HG03469 (cell line): ENCODE measurements around the gene MMP14.
A peak's percentile ranks its signal among the peaks of the same experiment; 100 is the strongest.

Experiments
- ATAC-seq: cut with Tn5 transposase; IDR thresholded peaks from one replicate; pipeline ENCODE4 v1.9.1; 2021; ENCODE audit warnings: mild to moderate bottlenecking, moderate library complexity, moderate number of reproducible peaks; ENCODE audit not compliant: unreplicated experiment

MMP14 gene

DNA sequence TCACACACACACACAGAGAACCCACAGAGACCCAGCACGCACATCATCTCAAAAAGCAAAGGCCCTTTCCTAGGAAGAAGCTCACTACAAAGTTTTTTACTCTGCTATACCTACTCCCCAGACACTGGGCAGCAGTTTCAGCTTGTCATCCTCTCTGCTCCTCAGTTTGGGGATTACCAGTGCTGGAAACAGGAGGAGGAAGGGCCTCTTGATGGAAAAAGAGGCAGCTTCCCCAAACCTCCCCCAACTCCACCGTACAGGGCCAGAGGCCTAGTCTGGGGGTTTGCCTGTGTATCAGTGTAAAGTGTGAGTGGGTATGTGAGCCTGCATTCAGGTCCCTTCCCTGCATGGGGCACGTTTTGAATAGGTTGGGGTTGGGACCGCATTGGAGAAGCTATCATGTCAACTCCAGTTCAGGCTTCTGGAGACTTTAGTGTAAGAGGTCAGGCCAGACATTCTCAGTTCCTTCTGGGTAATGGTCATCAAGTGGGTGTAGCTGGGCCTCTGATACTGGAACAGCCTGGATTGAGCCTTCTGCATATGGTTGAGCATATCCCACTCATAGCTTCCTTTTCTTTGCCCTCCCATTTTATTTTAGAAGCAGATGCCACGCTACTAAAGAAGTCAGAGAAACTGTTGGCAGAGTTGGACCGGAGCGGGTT lies 47.8 kb downstream of the MMP14 start:
- no peak for ATAC-seq

DNA sequence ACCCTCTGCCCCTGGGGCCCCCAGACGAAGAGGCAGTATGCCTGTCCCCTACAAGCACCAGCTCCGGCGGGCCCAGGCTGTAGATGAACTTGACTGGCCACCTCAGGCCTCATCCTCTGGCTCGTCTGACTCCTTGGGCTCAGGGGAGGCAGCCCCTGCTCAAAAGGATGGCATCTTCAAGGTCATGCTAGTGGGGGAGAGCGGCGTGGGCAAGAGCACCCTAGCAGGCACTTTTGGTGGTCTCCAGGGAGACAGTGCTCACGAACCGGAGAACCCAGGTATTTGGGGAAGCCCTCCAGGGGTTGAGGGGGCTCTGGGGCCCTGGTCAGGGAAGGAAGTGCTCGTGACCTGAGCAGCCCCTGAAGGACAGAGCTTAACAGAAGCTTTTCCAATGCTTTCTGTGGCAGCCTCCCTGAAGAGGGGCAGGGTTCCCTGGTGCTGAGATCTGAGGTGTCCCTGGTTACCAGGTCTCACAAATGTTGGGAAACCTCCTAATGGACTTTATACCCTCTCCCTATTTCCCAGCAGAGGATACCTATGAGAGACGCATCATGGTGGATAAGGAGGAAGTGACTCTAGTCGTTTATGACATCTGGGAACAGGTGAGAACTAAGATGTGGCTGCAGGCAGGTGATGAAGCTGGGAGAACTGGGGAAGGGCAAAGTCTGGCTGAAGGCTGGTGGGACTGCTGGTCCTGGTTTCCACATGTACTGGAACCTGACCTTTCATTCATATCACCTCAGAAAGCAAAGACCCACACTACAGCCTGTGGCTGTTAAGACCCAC lies 48.5 kb downstream of the MMP14 start:
- no peak for ATAC-seq

DNA sequence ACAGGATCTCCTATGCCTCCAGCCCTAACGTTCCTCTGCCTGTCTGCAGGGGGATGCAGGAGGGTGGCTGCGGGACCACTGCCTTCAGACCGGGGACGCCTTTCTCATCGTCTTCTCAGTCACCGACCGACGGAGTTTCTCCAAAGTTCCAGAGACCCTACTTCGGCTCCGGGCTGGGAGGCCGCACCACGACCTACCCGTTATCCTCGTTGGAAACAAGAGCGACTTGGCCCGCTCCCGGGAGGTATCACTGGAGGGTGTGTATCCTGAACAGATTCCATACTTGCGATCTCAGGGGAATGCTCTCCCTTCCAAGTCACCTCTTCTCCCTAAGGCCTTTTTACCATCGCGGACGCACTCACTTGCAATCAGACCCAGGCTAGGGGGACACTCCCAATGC lies 49.6 kb downstream of the MMP14 start:
- ATAC-seq, result no peak

DNA sequence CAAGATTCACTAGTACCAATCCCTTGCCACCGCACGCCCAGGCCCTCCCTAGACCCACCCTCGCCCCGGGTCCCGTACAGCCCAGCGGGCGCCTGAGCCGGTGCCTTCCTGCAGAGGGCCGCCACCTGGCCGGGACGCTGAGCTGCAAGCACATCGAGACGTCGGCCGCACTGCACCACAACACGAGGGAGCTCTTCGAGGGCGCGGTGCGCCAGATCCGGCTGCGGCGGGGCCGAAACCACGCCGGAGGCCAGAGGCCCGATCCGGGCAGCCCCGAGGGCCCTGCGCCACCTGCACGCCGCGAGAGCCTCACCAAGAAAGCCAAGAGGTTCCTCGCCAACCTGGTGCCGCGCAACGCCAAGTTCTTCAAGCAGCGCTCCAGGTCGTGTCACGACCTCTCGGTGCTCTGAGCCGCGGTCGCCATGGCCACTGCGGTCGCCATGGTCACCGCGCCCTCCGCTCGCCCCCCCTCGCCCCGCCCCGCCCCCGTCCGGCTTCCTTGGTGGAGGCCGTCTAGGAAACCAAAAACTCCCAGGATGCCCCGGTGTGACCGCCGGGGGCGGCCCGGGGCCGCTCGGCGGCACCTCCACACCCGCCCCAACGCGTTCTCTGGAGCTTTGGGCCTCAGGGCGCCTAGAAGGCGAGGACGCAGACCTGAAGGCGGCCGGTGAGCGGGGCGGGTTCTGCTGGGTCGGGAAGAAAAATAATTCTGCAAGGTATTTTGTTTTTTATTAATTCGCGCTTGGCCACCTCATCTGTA lies 50.3 kb downstream of the MMP14 start:
- ATAC-seq, result no peak

DNA sequence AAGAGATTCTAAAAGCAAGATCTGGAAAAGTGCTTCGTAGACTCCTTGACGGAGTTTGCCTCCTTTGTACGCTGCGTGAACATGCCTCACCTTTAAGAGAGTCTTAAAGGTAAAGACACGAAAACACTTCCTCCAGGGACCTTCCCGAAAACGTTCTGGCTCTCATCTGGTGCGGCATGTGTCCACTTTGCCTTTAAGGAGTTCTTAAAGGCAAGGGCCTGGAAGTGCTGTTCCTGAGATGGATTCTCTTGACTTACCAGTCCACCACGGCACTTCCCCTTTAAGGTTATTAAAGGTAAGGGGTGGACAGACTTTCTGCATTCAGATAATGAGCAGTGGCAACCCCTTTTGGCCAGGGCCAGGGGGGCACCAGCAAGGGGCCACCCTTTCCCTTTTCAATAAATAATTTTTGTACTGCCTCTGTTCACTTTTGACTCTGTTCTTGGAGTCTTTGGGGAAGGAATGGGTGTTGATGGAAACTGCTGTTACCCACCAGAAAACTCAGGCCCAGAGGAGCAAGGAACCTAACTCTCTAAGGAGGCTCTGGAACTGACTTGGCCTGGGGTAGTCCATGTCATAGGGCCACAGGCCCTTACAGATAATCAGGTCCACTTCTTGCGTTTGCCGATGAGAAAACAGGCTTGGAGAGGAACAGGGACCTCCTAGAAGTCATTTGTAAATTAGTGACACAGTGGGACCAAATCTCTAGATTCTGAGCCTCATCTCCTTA lies 51.0 kb downstream of the MMP14 start:
- ATAC-seq, result no peak

DNA sequence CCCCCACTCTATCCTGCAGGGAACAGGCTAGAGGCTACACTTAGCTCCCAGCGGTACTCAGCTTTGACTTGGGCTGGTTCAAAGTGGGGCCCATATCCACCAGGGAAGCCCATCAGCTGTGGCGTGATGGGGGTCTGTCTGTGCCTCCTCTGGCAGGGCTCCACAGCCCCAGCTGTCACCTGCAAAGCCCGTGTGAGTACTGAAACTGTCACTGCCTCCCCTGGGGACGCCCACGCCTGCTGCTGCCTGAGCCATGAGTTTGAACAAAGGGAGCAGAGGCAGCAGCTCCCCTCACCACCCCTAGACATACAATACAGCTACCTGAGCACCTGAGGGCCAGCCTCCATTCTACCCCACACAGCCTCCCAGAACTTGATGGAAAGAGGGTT lies 51.6 kb downstream of the MMP14 start:
- peak; percentile 32 for ATAC-seq

DNA sequence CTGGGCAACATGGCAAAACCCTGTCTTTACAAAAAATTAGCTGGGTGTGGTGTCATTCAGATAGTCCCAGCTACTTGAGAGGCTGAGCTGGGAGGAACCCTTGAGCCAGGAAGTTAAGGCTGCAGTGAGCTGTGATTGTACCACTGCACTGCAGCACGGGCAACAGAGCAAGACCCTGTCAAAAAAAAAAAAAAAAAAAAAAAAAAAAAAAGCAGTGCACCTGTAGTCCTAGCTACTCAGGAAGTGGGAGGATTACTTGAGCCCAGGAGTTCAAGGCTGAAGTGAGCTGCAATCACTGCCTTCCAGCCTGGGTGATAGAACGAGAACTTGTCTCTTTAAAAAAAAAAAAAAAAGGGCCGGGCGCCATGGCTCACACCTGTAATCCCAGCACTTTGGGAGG lies 52.3 kb downstream of the MMP14 start:
- no peak for ATAC-seq

DNA sequence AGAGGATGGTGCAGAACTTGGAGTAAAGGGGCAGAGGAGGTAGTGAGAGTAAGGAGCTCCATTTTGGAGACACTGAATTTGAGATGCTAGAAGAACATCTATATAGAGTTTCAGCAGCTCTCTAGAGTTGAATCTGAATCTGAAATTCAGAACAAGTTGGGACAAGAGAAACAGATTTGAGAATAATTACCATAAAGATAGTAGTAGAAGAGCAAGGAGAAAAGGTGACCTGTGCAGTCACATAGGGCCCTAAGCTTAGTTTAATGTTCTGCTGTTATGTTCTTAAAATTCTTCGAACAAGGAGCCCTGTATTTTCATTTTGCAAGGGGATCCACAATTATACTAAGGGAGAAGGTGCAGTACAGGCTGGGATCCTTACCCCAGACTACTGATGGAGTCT lies 54.0 kb downstream of the MMP14 start:
- no peak for ATAC-seq

DNA sequence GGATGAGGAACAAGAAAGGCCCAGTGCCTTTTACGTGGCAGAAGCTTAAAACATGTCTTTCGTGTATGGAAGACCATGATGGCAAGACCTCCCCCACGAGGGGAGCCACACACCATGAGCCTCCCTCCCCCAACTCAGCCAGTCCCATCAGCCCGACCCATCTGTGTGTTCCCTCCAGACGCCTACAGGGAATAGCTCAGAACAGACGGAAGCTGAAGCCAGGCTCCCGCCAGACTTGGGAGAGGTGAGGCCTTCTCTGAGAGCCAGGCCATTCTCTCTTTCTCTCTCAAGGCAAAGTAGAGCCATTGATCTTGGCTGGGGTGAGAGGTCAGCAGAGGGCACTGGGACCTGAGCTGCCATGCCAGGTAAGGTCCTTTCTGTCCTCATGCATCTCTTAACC lies 56.1 kb downstream of the MMP14 start:
- ATAC-seq, result no peak

DNA sequence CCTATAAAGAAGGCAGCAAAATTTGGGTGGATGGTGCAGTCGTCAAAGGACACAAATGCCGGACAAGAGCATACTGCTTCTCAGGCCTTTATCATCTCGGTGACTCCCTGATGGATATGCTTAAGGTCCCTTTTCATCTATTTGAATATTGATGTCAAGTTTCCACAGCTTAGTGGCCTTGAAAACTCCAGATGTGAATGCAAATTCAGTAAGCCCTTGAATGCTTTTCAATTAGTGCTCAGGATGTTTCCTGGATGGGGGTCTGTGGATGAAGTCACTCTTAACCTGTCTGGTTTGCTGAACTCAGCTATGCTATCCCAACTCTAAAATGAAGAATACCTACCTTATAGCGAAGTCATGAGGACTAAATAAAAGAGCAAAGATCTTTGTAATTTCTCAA lies 57.3 kb downstream of the MMP14 start:
- no peak for ATAC-seq

DNA sequence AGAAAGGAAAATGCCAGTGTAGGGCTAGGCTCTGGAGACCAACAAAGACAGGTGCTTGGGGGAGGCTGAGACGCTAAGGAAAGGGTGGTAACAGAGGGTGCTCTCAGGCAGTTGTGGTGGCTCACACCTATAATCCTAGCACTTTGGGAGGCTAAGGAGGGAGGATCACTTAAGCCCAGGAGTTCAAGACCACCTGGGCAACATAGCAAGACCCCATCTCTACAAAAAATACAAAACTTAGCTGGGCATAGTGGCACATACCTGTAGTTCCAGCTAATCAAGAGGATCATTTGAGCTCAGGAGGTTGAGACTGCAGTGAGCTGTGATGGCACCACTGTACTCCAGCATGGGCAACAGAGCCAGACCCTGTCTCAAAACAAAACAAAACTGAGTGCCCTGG lies 59.0 kb downstream of the MMP14 start:
- no peak for ATAC-seq

DNA sequence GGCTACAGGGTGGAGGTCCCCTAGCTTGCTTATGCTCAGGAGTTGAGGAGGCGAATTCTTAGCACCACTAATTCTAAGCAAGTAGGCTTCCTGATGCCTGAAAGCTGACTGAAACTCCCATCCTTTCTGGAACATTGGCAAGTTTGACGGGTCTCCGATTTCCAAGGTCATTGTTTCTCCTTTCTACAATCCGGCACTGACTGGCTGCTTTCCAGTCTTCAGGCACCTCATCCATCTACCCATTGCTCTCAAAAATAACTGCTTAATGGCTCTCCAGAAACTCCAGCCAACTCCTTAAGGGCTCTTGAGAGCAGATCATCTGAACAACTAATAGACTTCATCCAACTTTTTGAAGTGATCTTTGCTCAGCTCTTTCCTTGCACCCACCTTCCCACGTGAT lies 60.0 kb downstream of the MMP14 start:
- ATAC-seq, result no peak

DNA sequence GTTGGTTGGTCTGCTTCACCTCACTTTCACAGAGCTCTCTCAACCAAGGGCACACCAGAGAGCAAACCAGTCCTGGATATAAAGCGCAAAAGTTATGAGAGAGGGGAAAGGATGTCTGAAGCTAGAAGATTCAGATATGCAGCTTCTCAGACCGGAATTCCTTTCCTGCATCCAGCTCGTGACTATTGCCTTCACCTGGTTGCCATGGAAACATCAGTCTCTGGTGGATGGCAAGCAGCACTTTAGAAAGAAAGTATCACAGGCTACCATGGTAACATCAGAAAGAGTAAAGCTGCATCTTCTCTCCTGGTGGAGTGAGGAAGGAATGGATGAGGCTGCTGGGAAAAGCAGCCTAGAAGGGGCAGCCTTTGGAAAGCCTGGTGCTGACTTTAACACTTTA lies 60.4 kb downstream of the MMP14 start:
- ATAC-seq, result no peak

DNA sequence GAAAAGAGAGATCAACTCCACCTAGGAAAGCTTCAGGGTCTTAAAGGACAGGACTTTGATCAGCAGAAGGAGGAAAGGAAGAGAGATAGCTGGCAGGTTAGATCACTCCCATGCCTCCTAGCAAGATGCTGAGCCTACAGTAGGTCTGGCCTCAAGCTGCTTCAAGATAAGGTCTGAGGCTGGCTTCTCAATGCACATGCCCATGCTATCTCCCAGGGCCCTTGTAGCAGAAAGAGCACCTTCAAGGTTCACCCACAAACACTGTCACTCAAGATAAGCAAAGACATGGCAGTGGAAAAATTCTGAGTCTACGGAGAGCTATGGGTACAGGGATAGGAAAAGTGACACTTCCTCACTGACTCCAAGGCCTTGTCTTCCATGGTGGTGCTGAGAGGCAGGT lies 61.0 kb downstream of the MMP14 start:
- ATAC-seq, result no peak
